ENCODE measurements around the gene SLC9C1. TPM values are rescaled to one million over a fixed set of nuclear protein-coding genes. Genes with fewer than 3 reads are reported as not detected.

The SLC9C1 gene
- not detected for polyA plus RNA-seq (2013, experiment 1 of 4)
- 0.39 TPM for polyA plus RNA-seq (2013, experiment 2 of 4)
- polyA plus RNA-seq (2013, experiment 3 of 4): not detected
- polyA plus RNA-seq (2013, experiment 4 of 4): 0.36 TPM

GRCh38 chr3:112293368-112294321 lies at the start of gene SLC9C1:
Gene SLC9C1 (minus strand): TSS chr3:112294216. CDS start chr3:112286791, 7,425 bp downstream.
- 19% methylated on average over 14 to 15 of the region's 15 CpGs for WGBS, 2 experiments
- H3K36me3 ChIP-seq (ENCODE audit: control insufficient read depth, insufficient read depth, low read length): no peaks in the 10 kb centered on the region

GRCh38 chr3:112341386-112341785 lies 47.4 kb upstream of the SLC9C1 start:
- Histone ChIP-seq H3K9me3 (ENCODE audit: control insufficient read depth, low read length) (no peaks in the 10 kb centered on the region), H3K36me3 (ENCODE audit: control insufficient read depth, insufficient read depth, low read length) (peaks cover 12% of the 10 kb centered on the region), H3K27me3 (ENCODE audit: control insufficient read depth, insufficient read depth, low read length, poor library complexity, severe bottlenecking) (no peaks in the 10 kb centered on the region), H3K4me1 (ENCODE audit: control insufficient read depth, insufficient read depth, low read length) (peaks cover 5% of the 10 kb centered on the region), H3K4me3 (ENCODE audit: insufficient read depth, low read depth, low read length) (no peak overlapping the region), H3K27ac (ENCODE audit: insufficient read depth, low read depth, low read length, poor library complexity, severe bottlenecking) (no peak overlapping the region)
- WGBS, 2 experiments: 98 to 100% methylated on average over 1 to 2 of the region's 2 CpGs

More at GRCh38 chr3:112293368-112294321, at the start of gene SLC9C1:
- Histone ChIP-seq H3K4me1 (ENCODE audit: control insufficient read depth, insufficient read depth, low read length) (peaks cover 5% of the 10 kb centered on the region), H3K27me3 (ENCODE audit: control insufficient read depth, insufficient read depth, low read length, poor library complexity, severe bottlenecking) (no peaks in the 10 kb centered on the region), H3K9me3 (ENCODE audit: control insufficient read depth, low read length) (no peaks in the 10 kb centered on the region), H3K27ac (ENCODE audit: insufficient read depth, low read depth, low read length, poor library complexity, severe bottlenecking) (peak within 1 kb of the TSS; percentile 89), H3K4me3 (ENCODE audit: insufficient read depth, low read depth, low read length) (peak within 1 kb of the TSS; percentile 7)

GRCh38 chr3:112339609-112340008 lies 45.6 kb upstream of the SLC9C1 start:
- Histone ChIP-seq H3K4me1 (ENCODE audit: control insufficient read depth, insufficient read depth, low read length) (peaks cover 5% of the 10 kb centered on the region), H3K27ac (ENCODE audit: insufficient read depth, low read depth, low read length, poor library complexity, severe bottlenecking) (no peak overlapping the region), H3K36me3 (ENCODE audit: control insufficient read depth, insufficient read depth, low read length) (peaks cover 2% of the 10 kb centered on the region), H3K9me3 (ENCODE audit: control insufficient read depth, low read length) (no peaks in the 10 kb centered on the region), H3K27me3 (ENCODE audit: control insufficient read depth, insufficient read depth, low read length, poor library complexity, severe bottlenecking) (no peaks in the 10 kb centered on the region), H3K4me3 (ENCODE audit: insufficient read depth, low read depth, low read length) (no peak overlapping the region)
- WGBS, 2 experiments: 97% methylated on average over 2 of the region's 2 CpGs

DNA sequence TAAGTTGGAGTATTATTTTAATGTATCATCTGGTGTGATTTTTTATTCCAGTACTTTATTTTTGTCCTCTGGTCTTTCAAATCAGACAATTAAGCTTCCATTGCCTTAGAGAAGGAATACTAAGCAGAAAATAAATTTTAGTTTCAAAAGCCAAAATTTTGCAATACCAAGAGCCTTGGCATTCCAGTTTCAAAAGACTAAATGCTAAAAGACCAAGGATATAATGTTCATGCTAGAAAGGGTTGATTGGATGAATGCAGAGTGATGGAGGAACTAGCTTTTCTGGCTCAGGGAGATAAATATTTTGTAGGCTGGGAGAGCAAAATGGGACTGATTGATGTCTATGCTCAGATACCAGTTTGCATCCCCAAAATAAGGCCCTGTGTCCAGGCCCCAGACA lies 45.1 kb upstream of the SLC9C1 start:
- H3K27ac ChIP-seq (ENCODE audit: insufficient read depth, low read depth, low read length, poor library complexity, severe bottlenecking): no peak overlapping the region
- peaks cover 2% of the 10 kb centered on the region for H3K36me3 ChIP-seq (ENCODE audit: control insufficient read depth, insufficient read depth, low read length)
- peaks cover 5% of the 10 kb centered on the region for H3K4me1 ChIP-seq (ENCODE audit: control insufficient read depth, insufficient read depth, low read length)
- no peaks in the 10 kb centered on the region for H3K9me3 ChIP-seq (ENCODE audit: control insufficient read depth, low read length)
- H3K27me3 ChIP-seq (ENCODE audit: control insufficient read depth, insufficient read depth, low read length, poor library complexity, severe bottlenecking): no peaks in the 10 kb centered on the region
- H3K4me3 ChIP-seq (ENCODE audit: insufficient read depth, low read depth, low read length): no peak overlapping the region

DNA sequence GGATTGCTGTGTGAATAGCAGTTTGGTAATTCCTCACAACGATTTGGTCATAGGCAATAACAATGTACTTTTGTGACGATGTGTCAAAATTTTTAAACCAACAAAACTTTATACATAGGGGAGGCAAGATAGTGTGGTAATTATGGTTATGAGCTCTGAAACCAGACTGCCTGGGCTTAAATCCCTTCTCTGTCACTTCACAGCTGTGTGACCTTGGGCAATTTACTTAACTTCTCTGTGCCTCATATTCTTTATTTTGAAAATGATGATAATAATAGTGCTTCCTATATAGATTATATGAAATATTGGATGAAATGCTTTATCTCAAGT lies 44.7 kb upstream of the SLC9C1 start:
- Histone ChIP-seq H3K4me1 (ENCODE audit: control insufficient read depth, insufficient read depth, low read length) (peaks cover 5% of the 10 kb centered on the region), H3K27ac (ENCODE audit: insufficient read depth, low read depth, low read length, poor library complexity, severe bottlenecking) (no peak overlapping the region), H3K9me3 (ENCODE audit: control insufficient read depth, low read length) (no peaks in the 10 kb centered on the region), H3K36me3 (ENCODE audit: control insufficient read depth, insufficient read depth, low read length) (peaks cover 2% of the 10 kb centered on the region), H3K27me3 (ENCODE audit: control insufficient read depth, insufficient read depth, low read length, poor library complexity, severe bottlenecking) (no peaks in the 10 kb centered on the region), H3K4me3 (ENCODE audit: insufficient read depth, low read depth, low read length) (no peak overlapping the region)
- WGBS, 2 experiments: 100% methylated on average over 1 to 2 of the region's 2 CpGs

DNA sequence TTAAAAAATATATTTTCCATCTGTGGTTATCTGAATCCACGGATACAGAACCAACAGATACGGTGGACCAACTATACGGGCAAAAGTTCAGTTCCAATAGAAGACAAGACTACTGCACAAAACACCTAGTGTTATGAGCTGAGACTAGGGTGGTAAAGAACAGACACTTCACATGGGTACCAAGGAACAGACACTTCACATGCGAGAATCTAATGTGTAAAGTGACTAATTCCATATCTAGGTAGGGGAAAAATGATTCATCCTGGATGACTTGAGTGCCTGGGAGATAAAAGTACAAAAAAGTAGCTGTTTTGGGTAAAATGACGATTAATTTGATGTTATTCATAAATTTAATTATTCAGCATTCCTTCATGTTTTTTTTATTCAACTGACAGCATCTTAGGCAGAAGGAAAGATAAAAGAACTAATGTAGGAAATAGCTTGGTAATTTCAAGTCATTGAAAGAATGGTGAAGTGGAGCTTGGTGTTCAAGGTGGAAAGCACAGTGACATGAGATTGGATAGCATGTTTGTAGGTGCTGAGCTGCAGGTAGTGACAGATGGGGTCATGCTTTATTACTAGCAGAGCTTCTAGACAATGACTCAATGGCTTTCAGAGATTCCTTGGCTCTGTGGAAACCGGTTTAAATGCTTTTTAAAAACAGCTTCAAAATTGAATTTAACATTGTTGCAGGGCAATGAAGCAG lies 44.2 kb upstream of the SLC9C1 start:
- Histone ChIP-seq H3K36me3 (ENCODE audit: control insufficient read depth, insufficient read depth, low read length) (no peaks in the 10 kb centered on the region), H3K4me3 (ENCODE audit: insufficient read depth, low read depth, low read length) (no peak overlapping the region), H3K9me3 (ENCODE audit: control insufficient read depth, low read length) (no peaks in the 10 kb centered on the region), H3K4me1 (ENCODE audit: control insufficient read depth, insufficient read depth, low read length) (peaks cover 5% of the 10 kb centered on the region), H3K27me3 (ENCODE audit: control insufficient read depth, insufficient read depth, low read length, poor library complexity, severe bottlenecking) (no peaks in the 10 kb centered on the region), H3K27ac (ENCODE audit: insufficient read depth, low read depth, low read length, poor library complexity, severe bottlenecking) (no peak overlapping the region)
- whole genome bisulfite sequencing, 2 experiments: 89 to 93% methylated on average over 5 of the region's 6 CpGs

DNA sequence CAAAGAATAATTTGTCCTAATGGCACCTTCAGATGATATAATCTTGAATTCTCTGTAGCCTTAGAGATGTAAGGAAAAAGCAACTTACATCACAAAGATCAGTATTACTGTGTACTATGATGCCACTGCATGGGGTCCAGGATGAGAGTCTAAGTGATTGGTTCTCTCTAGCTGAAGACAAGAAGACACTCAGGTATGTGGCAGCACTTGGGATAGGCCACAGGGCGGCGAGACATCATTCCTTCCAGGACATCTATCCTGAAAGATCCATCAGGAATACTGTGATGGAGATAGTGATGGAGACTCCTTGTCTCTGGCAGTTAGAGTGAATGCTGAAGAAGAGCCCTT lies 41.4 kb upstream of the SLC9C1 start:
- Histone ChIP-seq H3K27ac (ENCODE audit: insufficient read depth, low read depth, low read length, poor library complexity, severe bottlenecking) (no peak overlapping the region), H3K4me1 (ENCODE audit: control insufficient read depth, insufficient read depth, low read length) (peaks cover 5% of the 10 kb centered on the region), H3K4me3 (ENCODE audit: insufficient read depth, low read depth, low read length) (peak overlapping the region; percentile 88), H3K36me3 (ENCODE audit: control insufficient read depth, insufficient read depth, low read length) (no peaks in the 10 kb centered on the region), H3K9me3 (ENCODE audit: control insufficient read depth, low read length) (no peaks in the 10 kb centered on the region), H3K27me3 (ENCODE audit: control insufficient read depth, insufficient read depth, low read length, poor library complexity, severe bottlenecking) (no peaks in the 10 kb centered on the region)
- 94% methylated on average over 2 of the region's 2 CpGs for WGBS, 2 experiments

- peak overlapping the region; percentile 88 for H3K4me3 ChIP-seq (ENCODE audit: insufficient read depth, low read depth, low read length)
- H3K36me3 ChIP-seq (ENCODE audit: control insufficient read depth, insufficient read depth, low read length): no peaks in the 10 kb centered on the region
- no peaks in the 10 kb centered on the region for H3K9me3 ChIP-seq (ENCODE audit: control insufficient read depth, low read length)
- H3K27me3 ChIP-seq (ENCODE audit: control insufficient read depth, insufficient read depth, low read length, poor library complexity, severe bottlenecking): no peaks in the 10 kb centered on the region
- H3K4me1 ChIP-seq (ENCODE audit: control insufficient read depth, insufficient read depth, low read length): peaks cover 5% of the 10 kb centered on the region
- no peak overlapping the region for H3K27ac ChIP-seq (ENCODE audit: insufficient read depth, low read depth, low read length, poor library complexity, severe bottlenecking)
- WGBS, 2 experiments: 51 to 63% methylated on average over 2 to 6 of the region's 6 CpGs
Measured at GRCh38 chr3:112334691-112335433, 40.8 kb upstream of the SLC9C1 start.

GRCh38 chr3:112333381-112334317 lies 39.6 kb upstream of the SLC9C1 start:
- Histone ChIP-seq H3K27me3 (ENCODE audit: control insufficient read depth, insufficient read depth, low read length, poor library complexity, severe bottlenecking) (no peaks in the 10 kb centered on the region), H3K4me1 (ENCODE audit: control insufficient read depth, insufficient read depth, low read length) (peaks cover 5% of the 10 kb centered on the region), H3K4me3 (ENCODE audit: insufficient read depth, low read depth, low read length) (peak overlapping the region; percentile 88), H3K9me3 (ENCODE audit: control insufficient read depth, low read length) (no peaks in the 10 kb centered on the region), H3K27ac (ENCODE audit: insufficient read depth, low read depth, low read length, poor library complexity, severe bottlenecking) (peak overlapping the region; percentile 92), H3K36me3 (ENCODE audit: control insufficient read depth, insufficient read depth, low read length) (no peaks in the 10 kb centered on the region)
- WGBS, 2 experiments: 0 to 1% methylated on average over 22 to 23 of the region's 23 CpGs
